CD14-positive monocyte (primary cell): Measurements from ENCODE around the gene VPS26B. TPM values are rescaled to one million over a fixed set of nuclear protein-coding genes. Genes with fewer than 3 reads are reported as not detected.

Experiments used
- DNase-seq, 3 donors: peaks; one replicate each; pipeline ENCODE4 v3.0.0-alpha.2; 2011 to 2022
- H2AFZ ChIP-seq: 2 replicates; pipeline ENCODE4 v1.6.0; 2012; ENCODE audit warnings: mild to moderate bottlenecking, low read depth, low read length, inconsistent platforms; ENCODE audit not compliant: insufficient read depth, poor library complexity, severe bottlenecking
- H3K27ac ChIP-seq, 2 donors: 1 replicate in 1 of 2; 2 replicates in 1 of 2; pipeline ENCODE4 v1.5.1; 2012 to 2013; ENCODE audit warnings: low read length in 2 of 2, control low read depth in 1 of 2, inconsistent platforms in 1 of 2, low read depth in 1 of 2, mild to moderate bottlenecking in 1 of 2
- H3K27me3 ChIP-seq, 2 donors: one replicate each; pipeline versions ENCODE4 v1.6.0 to v1.6.1; 2011 to 2013; ENCODE audit warnings: low read length in 2 of 2; ENCODE audit not compliant: control insufficient read depth in 2 of 2, insufficient read depth in 2 of 2
- H3K36me3 ChIP-seq, 2 donors: replicated peaks in 1 of 2; 1 replicate in 1 of 2; 2 replicates in 1 of 2; pipeline versions ENCODE4 v1.5.1 to v1.6.1; 2012 to 2013; ENCODE audit warnings: low read length in 2 of 2, control low read depth in 1 of 2, inconsistent platforms in 1 of 2, mild to moderate bottlenecking in 1 of 2; ENCODE audit not compliant: insufficient read depth in 2 of 2, control insufficient read depth in 1 of 2
- H3K4me1 ChIP-seq, 2 donors: 1 replicate in 1 of 2; 2 replicates in 1 of 2; pipeline versions ENCODE4 v1.5.1 to v1.6.1; 2012 to 2013; ENCODE audit warnings: low read length in 2 of 2, control low read depth in 1 of 2, inconsistent platforms in 1 of 2, mild to moderate bottlenecking in 1 of 2, moderate library complexity in 1 of 2; ENCODE audit not compliant: insufficient read depth in 2 of 2, control insufficient read depth in 1 of 2
- H3K4me2 ChIP-seq: replicated peaks from 2 replicates; pipeline ENCODE3; 2012; ENCODE audit warnings: low read length, moderate library complexity, mild to moderate bottlenecking; ENCODE audit not compliant: poor library complexity, severe bottlenecking; ENCODE audit errors: extremely low read depth
- H3K4me3 ChIP-seq, 3 experiments: fragments of 200-600 bp in 1 of 3; sonication (generic) in 1 of 3; replicated peaks in 1 of 3; 1 replicate in 2 of 3; 2 replicates in 1 of 3; pipeline ENCODE4 v1.5.1; 2011 to 2013; ENCODE audit warnings: low read length in 3 of 3, mild to moderate bottlenecking in 3 of 3, control low read depth in 2 of 3, low read depth in 2 of 3, inconsistent platforms in 1 of 3, moderate library complexity in 1 of 3
- H3K79me2 ChIP-seq: 2 replicates; pipeline ENCODE4 v1.6.0; 2012; ENCODE audit warnings: mild to moderate bottlenecking, control low read depth, inconsistent platforms, low read length, moderate library complexity; ENCODE audit not compliant: insufficient read depth
- H3K9ac ChIP-seq: 2 replicates; pipeline ENCODE4 v1.6.0; 2017; ENCODE audit warnings: low read length, mild to moderate bottlenecking; ENCODE audit not compliant: insufficient read depth, poor library complexity, severe bottlenecking
- H3K9me3 ChIP-seq, 2 donors: replicated peaks in 1 of 2; 1 replicate in 1 of 2; 2 replicates in 1 of 2; pipeline versions ENCODE4 v1.5.1 to v1.6.1; 2012 to 2013; ENCODE audit warnings: low read length in 2 of 2, control low read depth in 1 of 2; ENCODE audit not compliant: control insufficient read depth in 1 of 2, insufficient read depth in 1 of 2
- H4K20me1 ChIP-seq: 2 replicates; pipeline ENCODE4 v1.6.0; 2012; ENCODE audit warnings: mild to moderate bottlenecking, low read length, control low read depth, moderate library complexity; ENCODE audit not compliant: insufficient read depth
- H3K27ac Mint-ChIP-seq, 7 donors: one replicate each; pipeline ENCODE4 v1.8.0; 2020; ENCODE audit warnings: mild to moderate bottlenecking in 7 of 7, mixed read lengths in 7 of 7, moderate library complexity in 6 of 7, inconsistent platforms in 2 of 7
- H3K27me3 Mint-ChIP-seq, 3 donors: one replicate each; pipeline ENCODE4 v1.8.0; 2021 to 2022; ENCODE audit warnings: low read depth in 3 of 3, mild to moderate bottlenecking in 3 of 3, mixed read lengths in 3 of 3, moderate library complexity in 3 of 3, inconsistent platforms in 1 of 3
- H3K36me3 Mint-ChIP-seq, 2 donors: one replicate each; pipeline ENCODE4 v1.8.0; 2020; ENCODE audit warnings: mixed read lengths in 2 of 2, inconsistent platforms in 1 of 2, mild to moderate bottlenecking in 1 of 2
- H3K4me1 Mint-ChIP-seq: one replicate; pipeline ENCODE4 v1.8.0; 2020; ENCODE audit warnings: mild to moderate bottlenecking, mixed read lengths
- H3K4me3 Mint-ChIP-seq, 2 donors: one replicate each; pipeline ENCODE4 v1.8.0; 2020; ENCODE audit warnings: mild to moderate bottlenecking in 2 of 2, mixed read lengths in 2 of 2, moderate library complexity in 1 of 2
- H3K9me3 Mint-ChIP-seq, 7 donors: one replicate each; pipeline ENCODE4 v1.8.0; 2020 to 2022; ENCODE audit warnings: mixed read lengths in 7 of 7, mild to moderate bottlenecking in 6 of 7, moderate library complexity in 6 of 7, inconsistent platforms in 2 of 7
- WGBS: methylation state at CpG from one replicate; pipeline ENCODE4 v1.1.5; 2013; ENCODE audit warnings: missing lambda C conversion rate; ENCODE audit not compliant: insufficient coverage; 5-methylcytosine and 5-hydroxymethylcytosine counted together
- intact Hi-C, 2 donors: fragments of 100-400 bp; cut with micrococcal nuclease; formaldehyde crosslinking; loops; one replicate each; pipeline versions ENCODE4 v1.15.0 to v1.15.1; 2023
- polyA plus RNA-seq, 3 donors: library from polyadenylated mRNA; depleted of rRNA in 1 of 3; unstranded in 2 of 3; stranded (reverse) in 1 of 3; fragments of 300-500 nt in 2 of 3; fragments of >200 nt in 1 of 3; fragmentation: Illumina TruSeq in 2 of 3; gene quantifications; 1 replicate in 2 of 3; 2 replicates in 1 of 3; pipeline ENCODE4 v1.2.3, GENCODE V29; 2012 to 2021
- TF ChIP-seq, protein P1 (sequence below): fragments of 200-600 bp; IDR thresholded peaks from one replicate; pipeline ENCODE4 v1.8.0; 2022; ENCODE audit warnings: antibody characterized with exemption, mild to moderate bottlenecking

Gene VPS26B
- polyA plus RNA-seq, 3 donors: 30.4 to 38.4 (median 34.3) TPM

DNA sequence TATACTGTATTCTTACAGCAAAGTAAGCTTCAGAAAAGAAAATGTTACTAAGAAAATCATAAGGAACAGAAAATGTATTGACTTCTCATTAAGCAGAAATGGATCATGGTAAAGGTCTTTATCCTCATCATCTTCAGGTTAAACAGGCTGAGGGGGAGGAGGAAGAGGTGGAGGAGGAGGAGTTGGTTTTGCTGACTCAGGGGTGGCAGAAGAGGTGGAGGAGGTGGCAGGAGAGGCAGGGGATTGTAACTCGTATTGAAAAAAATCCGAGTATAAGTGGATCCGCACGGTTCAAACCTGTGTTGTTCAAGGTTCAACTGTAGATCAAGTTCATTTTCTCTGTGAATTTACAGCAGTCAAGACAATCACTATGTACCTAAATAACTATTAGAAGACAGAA is 64.7 kb downstream of the VPS26B start:
- Histone ChIP-seq H3K79me2 (no peaks in the 10 kb centered on the region), H4K20me1 (no peaks in the 10 kb centered on the region), H3K27ac (no peak overlapping the region), H3K27me3 (peaks cover 0 to 2% of the 10 kb centered on the region in 2 donors), H2AFZ (no peak overlapping the region), H3K9me3 (no peaks in the 10 kb centered on the region), H3K4me2 (no peak overlapping the region), H3K4me3 (no peak overlapping the region), H3K9ac (no peak overlapping the region), H3K36me3 (no peaks in the 10 kb centered on the region), H3K4me1 (no peaks in the 10 kb centered on the region)
- DNase-seq: no peak
- H3K27me3 Mint-ChIP-seq: peaks cover 12 to 34% (median 16%) of the 10 kb centered on the region in 3 donors
- H3K4me3 Mint-ChIP-seq: no peak overlapping the region
- WGBS: 90% methylated on average over 4 of the region's 4 CpGs
- H3K9me3 Mint-ChIP-seq: peaks cover 0 to 4% (median 0%) of the 10 kb centered on the region in 7 donors
- H3K27ac Mint-ChIP-seq: peak overlapping the region in 1 of 7 donors; percentile 52
- TF ChIP-seq, protein P1, sequence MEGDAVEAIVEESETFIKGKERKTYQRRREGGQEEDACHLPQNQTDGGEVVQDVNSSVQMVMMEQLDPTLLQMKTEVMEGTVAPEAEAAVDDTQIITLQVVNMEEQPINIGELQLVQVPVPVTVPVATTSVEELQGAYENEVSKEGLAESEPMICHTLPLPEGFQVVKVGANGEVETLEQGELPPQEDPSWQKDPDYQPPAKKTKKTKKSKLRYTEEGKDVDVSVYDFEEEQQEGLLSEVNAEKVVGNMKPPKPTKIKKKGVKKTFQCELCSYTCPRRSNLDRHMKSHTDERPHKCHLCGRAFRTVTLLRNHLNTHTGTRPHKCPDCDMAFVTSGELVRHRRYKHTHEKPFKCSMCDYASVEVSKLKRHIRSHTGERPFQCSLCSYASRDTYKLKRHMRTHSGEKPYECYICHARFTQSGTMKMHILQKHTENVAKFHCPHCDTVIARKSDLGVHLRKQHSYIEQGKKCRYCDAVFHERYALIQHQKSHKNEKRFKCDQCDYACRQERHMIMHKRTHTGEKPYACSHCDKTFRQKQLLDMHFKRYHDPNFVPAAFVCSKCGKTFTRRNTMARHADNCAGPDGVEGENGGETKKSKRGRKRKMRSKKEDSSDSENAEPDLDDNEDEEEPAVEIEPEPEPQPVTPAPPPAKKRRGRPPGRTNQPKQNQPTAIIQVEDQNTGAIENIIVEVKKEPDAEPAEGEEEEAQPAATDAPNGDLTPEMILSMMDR: no peak
- intact Hi-C loops: no loop called here
- no peaks in the 10 kb centered on the region for H3K36me3 Mint-ChIP-seq
- H3K4me1 Mint-ChIP-seq: no peaks in the 10 kb centered on the region

DNA sequence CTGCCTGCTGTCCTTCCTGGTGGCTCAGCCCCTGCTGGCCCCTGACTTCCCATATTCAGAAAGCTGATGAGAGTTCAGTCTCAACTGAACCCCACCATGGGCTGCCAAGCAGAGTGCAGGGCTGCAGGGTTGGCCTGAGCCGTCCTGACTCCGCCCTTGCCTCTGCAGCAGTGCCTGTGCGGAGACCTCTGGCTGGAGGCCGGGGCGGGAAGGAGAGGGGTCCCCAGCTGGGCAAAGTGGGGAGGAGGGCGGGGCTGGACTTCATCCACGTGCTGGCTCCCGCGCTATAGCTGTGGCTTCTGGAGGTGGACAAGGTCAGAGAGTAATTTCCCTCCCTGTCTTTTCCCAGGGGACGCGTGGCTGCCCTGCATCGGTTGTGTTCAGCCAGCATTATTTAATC is 65.3 kb downstream of the VPS26B start:
- no peak overlapping the region for H3K27ac ChIP-seq
- Mint-ChIP-seq H3K36me3 (no peaks in the 10 kb centered on the region), H3K4me1 (no peaks in the 10 kb centered on the region), H3K27ac (no peak overlapping the region), H3K9me3 (peaks cover 0 to 4% (median 0%) of the 10 kb centered on the region in 7 donors), H3K27me3 (peaks cover 9 to 30% (median 16%) of the 10 kb centered on the region in 3 donors), H3K4me3 (peak overlapping the region in 1 of 2 donors; percentile 5)
- H2AFZ ChIP-seq: no peak overlapping the region
- no peak for DNase-seq
- no peak overlapping the region for H3K9ac ChIP-seq
- intact Hi-C loops: no loop called here
- TF ChIP-seq, protein P1: no peak
- no peak overlapping the region for H3K4me2 ChIP-seq
- H3K4me3 ChIP-seq: no peak overlapping the region
- H3K36me3 ChIP-seq: no peaks in the 10 kb centered on the region
- 76% methylated on average over 11 of the region's 12 CpGs for WGBS
- H3K4me1 ChIP-seq: no peaks in the 10 kb centered on the region
- H3K9me3 ChIP-seq: no peaks in the 10 kb centered on the region
- peaks cover 0 to 2% of the 10 kb centered on the region in 2 donors for H3K27me3 ChIP-seq
- H3K79me2 ChIP-seq: no peaks in the 10 kb centered on the region
- no peaks in the 10 kb centered on the region for H4K20me1 ChIP-seq
